B cell (primary cell): ENCODE results near the gene TCF3.

Experiments used
- CTCF ChIP-seq: fragments of 200-600 bp; IDR thresholded peaks from one replicate; pipeline ENCODE4 v1.8.0; 2022; ENCODE audit warnings: antibody characterized with exemption, mild to moderate bottlenecking
- EZH2 ChIP-seq: IDR thresholded peaks from 2 replicates; pipeline ENCODE4 v1.6.1; 2012; ENCODE audit warnings: borderline replicate concordance, low read depth, mild to moderate bottlenecking, moderate library complexity, low read length; ENCODE audit not compliant: insufficient read depth, poor library complexity, severe bottlenecking

GRCh38 chr19:1622541-1622940, 29.9 kb downstream of the TCF3 start:
- TF ChIP-seq CTCF: no peak
- no peak for TF ChIP-seq EZH2
